ENCODE results near the gene RPS24. TPM values are rescaled to one million over a fixed set of nuclear protein-coding genes. Genes with fewer than 3 reads are reported as not detected.

Gene RPS24
- total and polyA plus RNA-seq, 10 of the 15 experiments (the other 5 are each of a cell fraction or from before 2014, with no cell fraction given): 1,343 to 7,285 (median 2,230) TPM

DNA sequence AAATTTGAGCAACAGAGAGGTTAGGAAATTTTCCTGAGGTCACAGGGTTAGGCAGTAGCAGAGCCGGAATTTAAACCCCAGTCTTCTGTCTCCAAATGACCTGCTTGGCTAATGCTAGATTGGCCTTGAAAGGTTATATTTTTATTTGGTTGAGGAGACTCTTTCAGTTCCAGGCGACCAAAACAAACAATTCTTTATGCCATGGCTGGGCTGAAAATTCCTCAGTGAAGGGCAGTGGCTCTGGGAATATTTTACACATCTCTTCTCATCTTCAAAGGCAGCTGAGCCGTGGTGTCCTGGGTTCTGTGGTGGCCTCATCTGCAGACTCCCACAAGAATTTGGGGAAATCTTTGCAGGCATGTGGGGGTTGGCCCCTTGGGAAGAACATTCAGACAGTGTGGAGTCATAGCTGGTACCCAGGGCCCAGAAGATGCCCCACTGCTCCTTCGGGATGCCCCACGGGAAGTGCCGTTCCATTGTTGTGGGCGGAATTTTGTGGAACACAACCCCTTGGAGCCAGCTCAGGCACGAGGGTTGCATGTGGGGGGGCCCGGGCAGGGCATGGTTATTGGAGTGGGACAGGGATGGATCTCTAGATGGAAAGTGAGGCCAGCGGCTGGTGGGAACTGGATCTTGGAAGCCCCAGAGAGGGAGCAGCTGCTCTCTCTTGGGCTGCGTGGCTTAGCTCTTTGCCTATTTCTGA is 33.2 kb downstream of the RPS24 start:
- ATAC-seq (no peak), DNase-seq (ENCODE audit: low read depth, low spot score) (no peak), FAIRE-seq (no peak)
- in situ Hi-C loops (cut with MboI): no loop called here
- no peak overlapping the region for H3K4me2 ChIP-seq (ENCODE audit: control insufficient read depth, insufficient read depth)
- no peak overlapping the region for H3K4me3 ChIP-seq
- H3K9me3 ChIP-seq (replicated peaks; ENCODE audit: control insufficient read depth, insufficient read depth, low read length): no peaks in the 10 kb centered on the region; the same call in 2 of the 3 replicates
- no peaks in the 10 kb centered on the region for H4K20me1 ChIP-seq (ENCODE audit: control insufficient read depth, insufficient read depth)
- no peak overlapping the region for H3K9ac ChIP-seq (ENCODE audit: control insufficient read depth, insufficient read depth, low read length)
- RAD21 ChIA-PET (ENCODE audit: unreplicated experiment): no interaction called here
- H2AFZ ChIP-seq (ENCODE audit: control insufficient read depth, low read depth, low read length): no peak overlapping the region
- intact Hi-C loops (cut with micrococcal nuclease; ENCODE audit: unreplicated experiment): no loop called here
- H3K4me1 ChIP-seq (ENCODE audit: control insufficient read depth, insufficient read depth, low read length): peaks cover 7% of the 10 kb centered on the region; the same call in 1 of the 2 replicates
- CTCF ChIA-PET: interaction anchor here (1.0 to 1.6 kb wide), 2 partner anchors 19 to 111 kb away, joined by 3 to 5 read pairs; no protein-coding TSS in a partner anchor
- no peak overlapping the region for H3K27ac ChIP-seq (ENCODE audit: control insufficient read depth, insufficient read depth)
- POLR2A ChIA-PET: no interaction called here
- TF ChIP-seq NBN (IDR thresholded peaks at IDR 0.05) (no peak), FOS (IDR thresholded peaks at IDR 0.05; ENCODE audit: borderline replicate concordance, extremely low read depth, insufficient read length) (no peak), RUNX3 (IDR thresholded peaks at IDR 0.05; ENCODE audit: low read length) (no peak)
- SMC1A ChIA-PET (ENCODE audit: uncharacterized antibody, unreplicated experiment): interaction anchor here (2.0 kb wide), 1 partner anchor 20 kb away, joined by 4 read pairs; no protein-coding TSS in a partner anchor
- H3K27me3 ChIP-seq (replicated peaks in 1 of 2; ENCODE audit: control insufficient read depth in 2 of 2, insufficient read depth in 2 of 2, low read length in 1 of 2): no peaks in the 10 kb centered on the region; a peak in 1 of 4 replicates
- H3K36me3 ChIP-seq (ENCODE audit: control insufficient read depth in 2 of 2, insufficient read depth in 2 of 2, low read length in 1 of 2): no peaks in the 10 kb centered on the region
- H3K79me2 ChIP-seq (ENCODE audit: control insufficient read depth, insufficient read depth, low read length): no peaks in the 10 kb centered on the region
- no TSS peak for BruUV-seq (replicated peaks)
- WGBS (ENCODE audit: insufficient coverage, insufficient replicate concordance, low lambda C conversion rate, missing lambda C conversion rate): 58% methylated on average over 11 of the region's 11 CpGs

DNA sequence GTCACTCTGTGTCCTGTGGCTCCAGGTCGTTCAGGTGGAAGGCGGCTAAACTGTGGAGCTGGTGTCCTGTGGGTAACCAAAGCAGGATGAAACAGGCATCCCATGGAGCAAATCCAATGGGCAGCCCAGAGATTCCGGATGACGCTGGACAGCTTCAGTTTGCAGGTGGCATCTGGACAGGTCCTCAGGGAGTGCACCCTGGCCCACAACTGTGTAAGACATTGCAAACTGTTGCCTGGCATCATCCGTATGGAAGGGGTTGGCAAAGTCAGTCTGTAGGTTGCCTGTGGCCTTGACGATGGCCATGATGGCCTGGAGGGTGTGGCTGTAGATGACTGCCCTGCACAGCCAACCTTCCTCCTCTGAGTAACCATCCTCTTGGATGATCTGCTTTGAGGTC is 35.5 kb downstream of the RPS24 start:
- H3K4me1 ChIP-seq (ENCODE audit: control insufficient read depth, insufficient read depth, low read length): peaks cover 7% of the 10 kb centered on the region; the same call in 1 of the 2 replicates
- no peaks in the 10 kb centered on the region for H3K9me3 ChIP-seq (replicated peaks; ENCODE audit: control insufficient read depth, insufficient read depth, low read length)
- no peak overlapping the region for H3K27ac ChIP-seq (ENCODE audit: control insufficient read depth, insufficient read depth)
- in situ Hi-C loops (cut with MboI): no loop called here
- intact Hi-C loops (cut with micrococcal nuclease; ENCODE audit: unreplicated experiment): no loop called here
- SMC1A ChIA-PET (ENCODE audit: uncharacterized antibody, unreplicated experiment): interaction anchor here (0.6 kb wide), 1 partner anchor 311 kb away, joined by 3 read pairs; no protein-coding TSS in a partner anchor
- no peak overlapping the region for H3K4me2 ChIP-seq (ENCODE audit: control insufficient read depth, insufficient read depth)
- BruUV-seq (replicated peaks): no TSS peak
- H3K36me3 ChIP-seq (ENCODE audit: control insufficient read depth in 2 of 2, insufficient read depth in 2 of 2, low read length in 1 of 2): no peaks in the 10 kb centered on the region
- no peaks in the 10 kb centered on the region; a peak in 1 of 4 replicates for H3K27me3 ChIP-seq (replicated peaks in 1 of 2; ENCODE audit: control insufficient read depth in 2 of 2, insufficient read depth in 2 of 2, low read length in 1 of 2)
- H4K20me1 ChIP-seq (ENCODE audit: control insufficient read depth, insufficient read depth): no peaks in the 10 kb centered on the region
- DNase-seq (ENCODE audit: low read depth, low spot score) (no peak), ATAC-seq (no peak), FAIRE-seq (no peak)
- RAD21 ChIA-PET (ENCODE audit: unreplicated experiment): no interaction called here
- H3K79me2 ChIP-seq (ENCODE audit: control insufficient read depth, insufficient read depth, low read length): no peaks in the 10 kb centered on the region
- POLR2A ChIA-PET: no interaction called here
- no peak overlapping the region for H3K9ac ChIP-seq (ENCODE audit: control insufficient read depth, insufficient read depth, low read length)
- WGBS (ENCODE audit: insufficient coverage, insufficient replicate concordance, low lambda C conversion rate, missing lambda C conversion rate): 56% methylated on average over 6 of the region's 6 CpGs
- H3K4me3 ChIP-seq: no peak overlapping the region
- no peak overlapping the region for H2AFZ ChIP-seq (ENCODE audit: control insufficient read depth, low read depth, low read length)
- CTCF ChIA-PET: no interaction called here
- TF ChIP-seq BCLAF1 (IDR thresholded peaks at IDR 0.05) (no peak), NR2C1 (IDR thresholded peaks at IDR 0.05) (no peak), RAD51 (IDR thresholded peaks at IDR 0.05) (no peak), ZBTB4 (CRISPR knock-in tag; IDR thresholded peaks at IDR 0.05) (no peak), CHD4 (IDR thresholded peaks at IDR 0.05) (no peak), EGR1 (IDR thresholded peaks at IDR 0.05; ENCODE audit: borderline replicate concordance in 1 of 2, low read depth in 2 of 2, low read length in 2 of 2) (no peak), SIN3A (IDR thresholded peaks at IDR 0.05; ENCODE audit: low read depth, low read length) (no peak), MYC (IDR thresholded peaks at IDR 0.05; ENCODE audit: insufficient read depth, insufficient read length, insufficient replicate concordance, low read length, severe bottlenecking) (no peak)

Measured in GM12878 (cell line).